ENCODE measurements around the gene PROKR2.
A peak's percentile ranks its signal among the peaks of the same experiment; 100 is the strongest.

PROKR2 gene

DNA sequence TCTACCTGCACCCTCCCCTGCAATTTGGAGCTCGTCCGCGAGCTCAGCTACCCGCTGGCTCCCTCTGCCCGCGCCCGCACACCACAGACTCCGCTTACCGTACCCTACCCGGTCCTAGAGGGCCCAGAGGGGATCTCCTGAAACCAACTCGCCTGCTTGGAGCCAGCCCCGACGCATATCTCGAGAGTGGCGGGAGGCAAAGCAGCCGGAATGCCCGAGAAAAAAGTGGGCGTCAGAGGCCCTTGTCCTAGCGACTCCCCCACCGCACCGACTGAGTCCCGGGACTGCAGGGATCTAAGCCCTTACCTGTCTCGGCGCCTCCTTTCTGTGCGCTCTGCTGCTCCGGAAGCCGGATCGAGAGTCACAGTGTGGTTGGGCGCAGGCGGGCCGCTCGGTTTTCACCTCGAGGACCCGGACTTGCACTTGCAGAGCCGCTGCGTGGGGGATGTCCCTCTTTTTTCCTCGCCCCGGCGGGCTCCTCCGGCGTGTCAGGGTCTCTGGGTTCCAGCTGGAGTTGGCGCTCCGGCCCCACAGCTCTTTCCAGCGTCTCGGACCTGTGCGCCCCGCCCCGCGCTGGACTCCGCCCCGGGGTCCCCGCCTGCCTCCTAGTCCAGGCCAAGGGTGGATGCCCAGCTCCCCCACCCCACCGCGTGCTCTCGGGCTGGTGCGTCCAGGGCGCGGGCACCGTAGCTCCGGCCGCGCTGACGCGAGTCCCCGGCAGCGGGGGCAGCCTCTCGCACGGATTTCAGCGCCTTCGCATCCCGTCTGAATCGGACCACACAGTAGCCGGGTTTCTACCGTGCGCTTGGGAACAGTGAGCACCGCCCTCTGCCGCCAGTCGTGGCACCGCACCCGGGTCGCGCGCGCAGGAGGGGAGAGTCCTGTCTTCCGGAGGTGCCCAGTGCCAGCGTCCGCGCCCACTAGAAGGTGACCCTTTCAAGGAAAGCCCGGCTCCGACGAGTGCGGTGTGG lies at the start of gene PROKR2:
Gene PROKR2, minus strand, starts transcription at position 767 of the 971 bp plus-strand sequence. CDS start 2,585 bp downstream, outside the sequence.
- peak; percentile 2 for DNase-seq

DNA sequence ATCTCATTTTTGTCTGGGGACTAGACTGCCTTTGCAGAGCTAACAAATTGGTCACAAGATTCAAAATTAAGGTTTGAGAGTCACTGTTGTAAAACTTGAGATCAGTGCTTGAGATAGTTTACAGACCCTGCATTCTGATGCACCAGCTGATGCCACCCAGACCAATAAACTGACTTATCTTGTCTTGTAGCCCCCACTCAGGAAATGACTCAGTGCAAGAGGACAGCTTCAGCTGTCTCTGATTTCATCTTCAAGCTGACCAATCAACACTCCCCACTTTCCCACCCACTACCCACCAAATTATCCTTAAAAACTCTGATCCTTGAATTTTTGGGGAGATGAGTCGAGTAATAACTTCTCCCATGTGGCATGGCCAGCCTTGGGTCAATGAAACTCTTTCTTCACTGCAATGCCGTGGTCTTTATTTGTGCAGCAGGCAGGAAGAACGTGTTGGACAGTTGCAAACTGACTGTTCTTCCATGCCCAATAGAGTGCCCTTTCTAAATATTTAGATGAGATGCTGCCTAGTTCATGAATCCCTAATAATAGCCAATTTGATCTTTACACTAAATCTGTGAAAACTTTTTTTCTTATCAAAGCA lies 48.3 kb upstream of the PROKR2 start:
- DNase-seq, result no peak

DNA sequence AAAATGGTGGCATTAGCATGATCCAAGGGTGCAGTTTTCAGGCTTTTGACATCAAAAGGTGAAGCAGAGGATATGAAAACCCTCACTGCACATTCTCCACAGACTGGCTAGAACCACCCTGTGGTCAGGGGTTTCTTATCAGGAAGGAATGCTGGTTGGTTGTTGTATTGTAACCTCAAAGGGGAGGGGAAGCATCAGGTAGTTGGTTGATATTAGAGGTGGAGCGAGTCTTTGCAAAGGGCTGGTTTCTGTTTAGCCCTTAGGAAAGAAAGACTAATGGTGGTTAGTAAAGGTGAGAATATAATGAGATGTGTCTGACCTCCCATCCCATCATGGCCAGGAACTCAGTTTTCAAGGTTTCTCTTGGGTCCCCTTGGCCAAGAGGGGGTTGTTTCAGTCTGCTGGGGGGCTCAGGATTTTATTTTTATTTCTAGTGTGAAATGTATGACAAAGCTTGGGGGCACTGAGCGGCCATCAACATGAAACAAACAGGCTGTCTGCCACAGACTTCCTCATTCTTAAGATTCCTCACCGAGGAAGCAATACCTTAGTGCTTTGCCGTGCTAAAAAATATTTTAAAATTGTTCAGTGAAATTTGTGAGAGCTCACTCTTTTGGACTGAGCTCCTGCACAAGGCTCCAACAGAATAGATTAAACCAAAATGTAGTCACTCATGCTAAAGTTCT lies 47.5 kb upstream of the PROKR2 start:
- DNase-seq, result no peak

DNA sequence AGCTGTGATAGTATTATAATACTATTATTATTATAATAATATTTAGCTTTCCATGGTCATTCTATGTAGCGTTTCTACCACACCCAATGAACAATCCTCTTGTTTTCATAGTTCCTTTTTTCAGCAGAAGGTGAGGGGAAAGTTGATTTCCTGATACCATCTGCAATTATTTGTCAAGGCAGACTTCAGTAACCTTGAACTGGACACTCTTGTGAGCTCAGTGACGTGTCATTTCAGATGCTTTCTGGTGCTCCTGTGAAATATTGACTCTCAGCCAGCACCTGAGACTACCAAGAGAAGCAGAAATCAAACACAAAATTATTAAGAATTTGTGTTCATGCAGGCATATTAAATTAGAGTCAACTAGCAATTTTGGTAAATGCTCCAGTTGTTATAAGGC lies 46.0 kb upstream of the PROKR2 start:
- no peak for DNase-seq

DNA sequence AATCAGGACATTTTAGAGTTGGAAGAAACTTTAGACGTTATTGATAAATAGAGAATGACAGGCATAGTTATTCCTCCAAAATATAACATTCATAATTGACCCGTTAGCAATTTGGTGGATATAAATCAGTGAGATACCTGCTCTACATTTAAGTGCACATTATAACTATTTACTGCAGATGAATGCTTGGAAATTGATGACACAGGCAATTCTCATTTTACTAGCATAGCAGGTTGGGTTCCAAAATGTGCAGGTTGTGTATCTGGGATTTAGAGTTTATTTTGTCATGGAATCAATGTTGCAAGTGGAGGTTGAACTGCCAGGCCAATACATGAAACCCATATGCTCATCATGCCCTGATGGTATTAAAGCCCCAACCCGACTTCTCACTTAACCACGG lies 44.4 kb upstream of the PROKR2 start:
- no peak for DNase-seq

DNA sequence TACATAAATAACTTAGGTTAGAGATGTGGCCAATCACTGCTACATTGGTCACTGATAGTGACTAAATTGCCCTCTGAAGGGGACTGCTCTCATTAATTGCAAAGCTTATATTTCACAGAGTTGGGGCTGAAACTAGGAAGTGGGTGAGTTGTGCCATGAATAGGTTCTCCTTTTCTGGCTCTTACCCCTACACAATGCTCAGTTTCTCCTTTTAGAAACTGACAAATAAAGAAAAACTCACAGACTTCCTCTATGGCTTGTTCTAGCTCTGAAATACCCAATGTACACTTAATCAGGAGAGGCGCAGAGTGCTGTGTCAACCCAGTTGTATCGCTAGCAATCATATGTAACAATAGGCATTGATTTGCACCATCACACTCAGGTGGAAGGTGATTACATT lies 41.2 kb upstream of the PROKR2 start:
- no peak for DNase-seq

DNA sequence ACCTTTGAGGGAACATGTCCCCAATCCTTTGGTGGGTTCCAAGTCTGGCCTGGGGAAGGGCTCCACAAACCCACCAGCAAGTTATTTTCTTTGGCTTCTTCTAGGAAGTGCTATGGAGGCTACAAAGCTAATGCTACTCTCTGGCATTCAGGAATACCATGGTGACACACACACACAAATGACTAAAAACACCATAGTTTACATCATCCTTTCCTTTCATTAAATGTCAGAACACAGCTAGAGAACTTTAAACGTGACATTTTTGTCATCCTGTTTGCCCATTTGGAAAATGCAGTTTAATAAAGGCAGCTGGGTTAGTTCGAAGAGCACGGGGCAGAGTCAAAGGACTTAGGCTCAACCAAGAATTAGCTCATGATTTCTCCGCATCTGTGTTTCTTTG lies 40.2 kb upstream of the PROKR2 start:
- DNase-seq, result no peak

DNA sequence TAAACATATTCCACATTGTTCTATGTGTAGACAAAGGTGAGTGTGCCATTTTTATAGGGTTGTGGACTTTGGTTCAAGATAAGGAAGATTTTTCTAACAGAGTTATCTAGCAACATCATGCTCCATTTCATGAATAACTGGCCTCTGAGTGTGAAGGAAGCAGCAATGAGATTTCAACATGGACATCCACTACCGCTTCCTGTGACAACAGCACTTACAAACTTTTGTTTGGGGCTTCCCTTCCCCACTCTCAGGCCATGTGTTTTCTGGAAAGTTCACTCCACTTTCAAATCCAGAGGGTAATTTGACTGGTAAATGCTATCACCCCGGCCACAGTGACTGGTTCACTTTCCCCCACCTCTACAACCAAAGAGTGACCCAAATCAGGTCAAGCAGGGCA lies 38.1 kb upstream of the PROKR2 start:
- DNase-seq, result no peak

DNA sequence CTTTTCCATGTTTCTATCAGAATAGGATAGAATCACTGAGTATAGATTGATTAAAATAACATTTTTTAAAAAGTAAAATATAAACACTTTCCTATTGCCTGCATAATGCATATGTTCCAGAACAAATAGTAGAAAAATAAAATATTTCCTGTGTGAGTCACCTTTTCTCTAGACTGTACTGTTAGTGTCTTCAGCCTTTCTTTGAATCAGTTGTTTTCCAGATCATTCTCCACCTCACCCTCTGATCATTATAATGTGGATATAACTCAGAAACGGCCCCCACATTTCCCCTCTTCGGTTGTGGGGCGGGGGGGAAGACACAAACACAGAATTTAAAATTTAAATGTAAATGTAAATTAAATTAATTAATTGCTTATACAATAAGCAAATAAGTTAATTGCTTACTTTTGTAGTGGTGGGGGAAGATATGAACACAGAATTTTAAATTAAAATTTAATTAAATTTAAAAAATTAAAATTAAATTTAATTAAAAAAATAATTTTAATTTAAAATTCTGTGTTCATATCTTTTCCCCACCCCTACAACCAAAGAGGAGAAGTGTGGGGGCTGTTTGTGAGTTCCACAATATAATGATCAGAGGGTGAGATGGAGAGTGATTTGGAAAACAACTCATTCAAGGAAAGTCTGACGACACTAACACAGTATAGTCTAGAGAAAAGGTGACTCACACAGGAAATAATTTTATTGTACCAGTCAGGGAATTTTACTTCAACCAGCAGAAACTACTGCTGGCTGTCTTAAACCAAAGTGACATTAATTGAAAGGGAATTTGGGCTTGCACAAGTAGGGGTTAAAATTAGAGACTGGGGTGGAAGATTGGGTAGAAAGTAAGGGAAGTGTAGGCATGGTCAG lies 37.1 kb upstream of the PROKR2 start:
- DNase-seq, result peak; percentile 32

DNA sequence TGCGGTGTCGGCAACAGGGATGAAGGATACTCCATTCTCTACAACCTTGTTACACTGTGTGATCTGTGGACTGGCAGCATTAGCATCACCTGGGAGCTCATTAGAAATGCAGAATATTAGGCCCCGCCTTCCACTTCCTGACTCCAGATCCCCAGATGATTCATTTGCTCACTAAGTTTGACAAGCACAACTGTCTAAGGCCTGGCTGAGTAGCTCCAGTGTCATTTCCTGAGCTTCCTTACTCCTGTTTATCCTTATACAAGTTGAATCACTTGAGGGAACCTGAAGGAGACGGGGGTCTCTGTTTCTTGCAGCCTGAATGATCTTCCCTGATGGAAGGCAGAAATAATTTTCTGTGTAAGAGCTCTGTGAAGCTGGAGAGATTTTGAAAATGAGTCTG lies 32.7 kb upstream of the PROKR2 start:
- no peak for DNase-seq

DNA sequence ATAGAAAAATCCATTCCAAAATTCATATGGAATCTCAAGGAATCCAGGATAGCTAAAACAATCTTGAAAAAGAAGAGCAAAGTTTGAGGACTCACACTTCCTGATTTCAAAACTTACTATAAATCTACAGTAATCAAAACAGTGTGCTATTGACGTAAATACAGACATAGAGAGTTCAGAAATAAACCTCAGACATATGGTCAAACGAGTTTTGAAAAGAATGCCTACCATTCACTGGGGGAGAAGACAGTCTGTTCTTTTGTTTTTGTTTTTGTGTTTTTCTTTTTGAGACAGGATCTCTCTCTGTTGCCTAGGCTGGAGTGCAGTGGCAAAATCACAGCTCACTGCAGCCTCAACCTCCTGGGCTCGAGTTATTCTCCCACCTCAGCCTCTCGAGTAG lies 25.3 kb upstream of the PROKR2 start:
- no peak for DNase-seq

DNA sequence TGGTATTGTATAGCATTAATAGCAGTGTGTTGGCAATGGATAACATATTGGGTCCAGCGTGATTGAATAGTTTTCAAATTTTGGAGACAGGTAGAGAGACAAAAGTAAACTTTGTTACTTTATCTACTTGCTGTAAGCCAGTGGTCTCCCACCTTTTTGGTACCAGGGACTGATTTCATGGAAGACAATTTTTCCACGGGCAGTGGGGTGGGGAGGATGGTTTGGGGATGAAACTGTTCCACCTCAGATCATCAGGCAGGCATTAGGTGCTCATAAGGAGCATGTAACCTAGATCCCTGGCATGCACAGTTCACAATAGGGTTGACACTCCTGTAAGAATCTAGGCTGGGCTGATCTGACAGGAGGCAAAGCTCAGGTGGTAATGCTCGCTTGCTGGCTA lies 14.6 kb upstream of the PROKR2 start:
- DNase-seq, result no peak

DNA sequence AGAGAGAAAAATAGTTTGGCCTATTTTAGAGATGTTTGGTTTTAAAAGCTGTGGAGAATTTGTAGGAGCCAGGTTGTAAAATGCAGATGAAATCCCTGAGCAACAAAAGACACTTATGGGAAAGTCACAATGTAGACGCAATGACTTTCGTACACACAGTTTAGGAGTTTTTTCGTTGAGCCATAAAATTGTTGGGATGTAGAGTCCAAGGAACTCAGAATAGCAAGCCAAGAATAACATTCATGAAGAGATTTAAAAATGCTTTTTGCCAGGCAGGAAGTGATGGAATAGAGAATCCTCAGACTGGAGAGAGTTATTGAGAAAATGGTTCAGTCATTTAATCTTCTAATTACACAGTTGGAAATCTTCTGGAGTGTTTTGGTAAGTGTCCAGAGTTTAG lies 11.5 kb upstream of the PROKR2 start:
- DNase-seq, result no peak

DNA sequence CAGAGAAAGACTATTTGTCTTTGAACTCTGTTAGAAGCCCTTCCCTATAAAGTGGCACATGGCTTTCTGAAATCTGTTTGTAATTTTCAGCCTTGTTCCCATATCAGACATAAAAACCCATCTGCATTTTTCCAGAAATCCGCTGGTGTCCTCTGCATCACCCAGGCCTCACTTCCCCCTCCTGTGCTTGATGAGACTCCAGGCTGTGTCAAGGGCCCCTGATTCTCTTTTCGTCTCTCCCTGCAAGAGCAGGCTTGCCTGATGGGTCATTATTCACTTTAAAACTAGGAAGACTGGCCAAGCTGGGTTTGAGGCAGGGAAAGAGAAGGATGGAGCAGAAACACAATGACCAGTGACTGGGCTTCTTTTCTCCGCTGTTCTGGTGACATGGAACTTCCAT lies 10.6 kb upstream of the PROKR2 start:
- no peak for DNase-seq

DNA sequence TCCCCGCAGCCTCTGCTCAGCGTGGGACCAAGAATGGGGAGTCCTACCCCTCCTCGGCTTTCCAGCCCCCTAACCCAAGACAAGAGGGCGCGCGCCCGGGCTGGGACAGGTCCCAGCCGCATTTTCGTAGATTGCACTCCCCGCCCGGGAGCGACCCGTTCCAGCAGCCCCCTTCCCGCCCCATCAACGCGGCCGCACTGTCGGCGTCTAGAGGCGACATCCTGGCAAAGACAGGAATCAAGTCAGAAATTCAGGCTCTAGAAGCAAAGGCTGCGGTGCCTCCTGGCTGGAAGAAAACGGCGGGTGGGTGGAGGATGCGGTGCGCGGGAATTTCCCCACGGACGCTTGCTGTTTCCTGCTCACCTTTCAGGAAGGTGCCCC lies 957 bp downstream of the PROKR2 start:
- no peak for DNase-seq

DNA sequence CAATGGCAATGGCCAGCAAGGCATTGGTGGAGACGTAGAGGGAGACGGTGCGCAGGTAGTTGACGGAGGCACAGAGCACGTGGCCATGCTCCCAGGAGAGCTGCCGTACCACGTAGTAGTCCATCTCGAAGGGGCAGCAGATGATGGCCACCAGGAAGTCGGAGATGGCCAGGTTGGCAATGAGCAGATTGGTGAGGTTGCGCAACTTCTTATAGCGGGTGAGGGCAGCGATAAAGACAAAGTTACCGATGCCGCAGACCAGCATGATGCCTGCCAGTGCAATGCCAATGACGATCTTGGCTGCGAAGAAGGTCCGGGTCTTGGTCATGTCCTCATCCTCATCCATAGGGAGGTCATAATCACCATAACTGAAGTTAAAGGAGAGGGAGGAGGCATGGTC lies 2.8 kb downstream of the PROKR2 start:
- no peak for DNase-seq

DNA sequence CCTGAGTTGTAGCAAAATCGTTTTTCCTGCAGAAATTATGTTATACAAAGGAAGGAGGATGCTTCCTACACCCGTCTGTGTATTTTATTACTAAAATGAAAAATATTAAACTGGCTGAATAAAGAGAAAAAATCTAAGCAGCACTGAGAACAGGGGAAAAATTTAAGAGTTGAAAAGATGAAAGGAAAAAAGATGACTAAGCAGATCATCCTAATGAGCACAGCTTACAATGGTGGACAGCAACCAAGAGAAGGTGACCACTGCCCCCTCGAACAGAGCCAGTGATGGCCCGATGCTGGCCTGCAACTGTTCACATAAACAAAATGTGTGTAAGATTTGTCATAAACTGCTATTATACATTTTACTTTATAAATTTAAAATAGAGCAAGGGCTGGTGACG lies 4.2 kb downstream of the PROKR2 start:
- no peak for DNase-seq

DNA sequence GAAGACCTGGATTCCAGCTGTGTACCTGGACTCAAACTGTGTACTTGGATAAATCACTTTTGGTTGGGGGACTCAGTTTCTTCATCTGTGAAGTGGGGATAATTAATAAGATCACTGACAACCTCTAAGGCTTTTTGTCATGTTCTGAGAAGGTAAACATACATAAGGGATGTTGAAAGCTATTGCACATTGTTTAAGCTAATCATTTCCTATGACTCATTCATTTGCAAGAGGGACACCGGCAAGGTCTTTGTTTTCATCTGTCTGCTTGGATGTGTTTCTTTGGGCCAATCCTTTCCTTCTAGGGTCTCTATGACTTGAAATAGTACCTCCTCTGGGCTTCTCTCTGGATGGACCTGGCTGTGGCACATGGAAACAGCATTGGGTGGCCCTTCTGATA lies 6.8 kb downstream of the PROKR2 start:
- no peak for DNase-seq

DNA sequence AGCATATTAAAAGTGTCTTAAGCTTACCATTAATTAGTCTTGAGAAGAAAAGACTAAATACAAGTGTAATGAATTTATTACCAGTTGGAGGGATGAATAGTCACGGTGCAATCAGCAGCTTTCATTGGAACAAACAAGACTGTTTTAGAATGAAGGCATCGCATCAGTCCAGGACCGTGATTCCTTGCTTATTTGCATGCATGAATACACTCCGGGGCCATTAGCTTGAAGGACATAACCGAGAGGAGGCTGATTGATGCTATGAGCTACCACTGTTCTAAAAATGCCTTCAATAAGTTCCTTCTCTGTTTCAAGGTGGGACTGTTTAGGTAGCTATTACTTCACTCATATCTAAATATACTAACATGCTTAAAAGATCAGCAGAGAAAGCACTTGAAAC lies 17.9 kb downstream of the PROKR2 start:
- DNase-seq, result no peak

DNA sequence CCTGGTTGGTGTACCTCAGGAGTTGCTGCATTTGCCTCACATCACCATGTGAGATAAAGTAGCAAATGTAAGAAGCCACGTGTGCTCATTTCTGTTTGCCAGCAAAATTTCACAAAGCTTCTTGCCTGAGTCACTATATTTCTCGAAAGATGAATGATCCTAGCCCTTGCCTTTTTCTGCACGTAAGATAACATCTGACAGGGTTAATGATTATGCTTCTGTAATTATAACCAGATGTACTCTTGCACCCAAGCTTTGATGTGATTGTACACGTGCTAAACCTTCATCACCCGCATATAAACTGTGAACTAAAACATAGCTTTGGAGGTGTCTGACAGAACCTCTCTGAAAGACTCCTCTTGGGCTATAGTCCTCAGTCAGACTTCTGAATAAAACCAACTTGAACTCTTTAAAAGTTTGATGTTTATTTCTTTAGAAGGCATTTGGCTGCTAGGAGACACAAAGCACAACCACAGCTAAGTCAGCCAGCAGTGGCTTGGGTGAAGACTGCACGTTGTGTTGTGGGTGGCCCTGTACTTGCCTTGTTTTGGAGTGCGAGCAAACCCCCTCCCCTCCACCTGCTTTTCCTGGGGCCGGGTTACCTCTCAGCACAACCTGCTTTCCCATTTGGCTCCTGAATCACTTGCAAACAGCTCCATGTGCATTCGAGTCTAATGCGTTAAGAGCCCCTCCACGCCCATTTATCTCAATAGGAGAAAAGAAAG lies 19.3 kb downstream of the PROKR2 start:
- no peak for DNase-seq

DNA sequence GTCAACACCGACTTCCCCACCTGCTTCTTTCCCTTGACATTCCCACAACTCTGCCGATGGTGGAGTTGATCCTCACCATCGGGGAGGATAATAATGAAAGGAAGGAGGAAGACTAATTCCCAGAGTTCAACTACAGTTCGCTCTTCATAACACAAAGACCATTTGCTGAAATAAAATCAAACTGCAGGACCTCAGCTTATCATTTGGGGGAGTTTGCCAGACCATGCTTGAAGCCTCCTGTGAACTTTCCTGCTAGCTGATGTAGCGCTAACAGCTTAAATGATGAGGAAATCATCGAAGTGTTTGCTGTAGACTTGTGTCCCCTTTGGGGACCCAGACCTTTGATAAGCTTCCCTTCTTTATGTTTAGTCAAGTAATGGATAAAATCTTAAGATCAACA lies 26.2 kb downstream of the PROKR2 start:
- DNase-seq, result no peak

DNA sequence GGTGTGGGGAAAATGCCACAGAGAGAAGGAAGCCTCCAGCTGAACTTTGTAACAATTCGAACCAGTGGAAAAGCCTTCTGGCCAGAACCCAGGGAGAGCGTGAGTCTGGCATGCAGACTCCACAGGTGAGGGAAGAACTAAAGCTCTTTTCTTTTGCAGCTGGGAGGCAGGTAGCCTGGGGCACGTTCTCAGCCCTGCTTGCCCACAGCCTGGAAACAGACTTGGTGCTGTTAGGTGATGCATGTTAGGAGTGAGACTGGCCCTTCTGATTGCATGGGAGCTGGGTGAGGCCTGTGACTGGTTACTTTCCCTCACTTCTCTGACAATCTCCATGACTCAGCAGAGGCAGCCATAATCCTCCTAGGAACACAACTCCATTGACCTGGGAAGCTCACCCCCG lies 34.2 kb downstream of the PROKR2 start:
- DNase-seq, result no peak
